ENCODE results near the gene PDZRN3.
"Not testable (repeated sequence)": the region's sequence is repeated elsewhere in the genome, so short reads cannot be mapped to it uniquely, and the experiment has no call there.

PDZRN3 gene

GRCh38 chr3:73484656-73485248 lies 140.0 kb downstream of the PDZRN3 start:
- no peak for DNase-seq

GRCh38 chr3:73481888-73482287 lies 142.9 kb downstream of the PDZRN3 start:
- DNase-seq = no peak

GRCh38 chr3:73480187-73480672 lies 144.5 kb downstream of the PDZRN3 start:
- DNase-seq = no peak

- DNase-seq = no peak
Observed at GRCh38 chr3:73479325-73479724, 145.4 kb downstream of the PDZRN3 start.

- DNase-seq = no peak
Observed at GRCh38 chr3:73478858-73479257, 145.9 kb downstream of the PDZRN3 start.

GRCh38 chr3:73475717-73476116 lies 149.0 kb downstream of the PDZRN3 start:
- DNase-seq = no peak

GRCh38 chr3:73475175-73475574 lies 149.6 kb downstream of the PDZRN3 start:
- DNase-seq = no peak

GRCh38 chr3:73474619-73475018 lies 150.1 kb downstream of the PDZRN3 start:
- DNase-seq = no peak

GRCh38 chr3:73473898-73474416 lies 150.8 kb downstream of the PDZRN3 start:
- DNase-seq = no peak

- no peak for DNase-seq
Observed at GRCh38 chr3:73473181-73473897, 151.4 kb downstream of the PDZRN3 start.

GRCh38 chr3:73471986-73472787 lies 152.6 kb downstream of the PDZRN3 start:
- no peak for DNase-seq

- DNase-seq = no peak
Observed at GRCh38 chr3:73470860-73471259, 153.9 kb downstream of the PDZRN3 start.

- DNase-seq = no peak
Observed at GRCh38 chr3:73469331-73469730, 155.4 kb downstream of the PDZRN3 start.

GRCh38 chr3:73467211-73467610 lies 157.5 kb downstream of the PDZRN3 start:
- DNase-seq = no peak

GRCh38 chr3:73465926-73466325 lies 158.8 kb downstream of the PDZRN3 start:
- no peak for DNase-seq

- not testable (repeated sequence) for DNase-seq
Observed at GRCh38 chr3:73464126-73464525, 160.6 kb downstream of the PDZRN3 start.

- no peak for DNase-seq
Observed at GRCh38 chr3:73461547-73461946, 163.2 kb downstream of the PDZRN3 start.

- DNase-seq = no peak
Observed at GRCh38 chr3:73459711-73460110, 165.0 kb downstream of the PDZRN3 start.

GRCh38 chr3:73453666-73454065 lies 171.1 kb downstream of the PDZRN3 start:
- DNase-seq = no peak

GRCh38 chr3:73452729-73453128 lies 172.0 kb downstream of the PDZRN3 start:
- no peak for DNase-seq

- DNase-seq = no peak
Observed at GRCh38 chr3:73451301-73451944, 173.3 kb downstream of the PDZRN3 start.

- no peak for DNase-seq
Observed at GRCh38 chr3:73449774-73450173, 175.0 kb downstream of the PDZRN3 start.

GRCh38 chr3:73448761-73449301 lies 175.9 kb downstream of the PDZRN3 start:
- no peak for DNase-seq

All from NCI-H524 treated with DMSO at 0.1 percent for 48 hours (cell line).